Right lobe of liver (tissue), 6 donors: ENCODE results near the gene LUZP1. TPM values are rescaled to one million over a fixed set of nuclear protein-coding genes. Genes with fewer than 3 reads are reported as not detected.
"Not testable (repeated sequence)": the region's sequence is repeated elsewhere in the genome, so short reads cannot be mapped to it uniquely, and the experiment has no call there.

Source experiments
- ATAC-seq, 4 donors: fragments of 200-7000 bp; cut with Tn5 transposase; one replicate each; pipeline ENCODE4 v1.9.1; 2020; ENCODE audit warnings: mild to moderate bottlenecking in 4 of 4, moderate library complexity in 4 of 4
- DNase-seq, 3 donors: peaks; one replicate each; pipeline ENCODE4 v3.0.0-alpha.2; 2020
- H3K27ac ChIP-seq, 3 donors: fragments of 200-600 bp; one replicate each; pipeline ENCODE4 v1.8.0; 2022
- H3K27me3 ChIP-seq, 2 donors: fragments of 200-600 bp; one replicate each; pipeline ENCODE4 v1.8.0; 2022
- H3K36me3 ChIP-seq, 4 donors: fragments of 200-600 bp; sonication (generic) in 1 of 4; one replicate each; pipeline versions ENCODE4 v1.5.1 to v1.8.0; 2017 to 2022; ENCODE audit warnings: control low read depth in 1 of 4
- H3K4me1 ChIP-seq, 4 donors: fragments of 200-600 bp; sonication (generic) in 1 of 4; one replicate each; pipeline versions ENCODE4 v1.5.1 to v1.8.0; 2017 to 2022; ENCODE audit warnings: control low read depth in 1 of 4
- H3K4me3 ChIP-seq, 3 donors: fragments of 200-600 bp; one replicate each; pipeline ENCODE4 v1.8.0; 2022
- H3K9me3 ChIP-seq, 4 donors: fragments of 200-600 bp; sonication (generic) in 1 of 4; one replicate each; pipeline versions ENCODE4 v1.5.1 to v1.8.0; 2017 to 2022; ENCODE audit warnings: control low read depth in 1 of 4
- CTCF ChIP-seq, 4 donors: fragments of 200-600 bp in 3 of 4; fragments of 450-650 bp in 1 of 4; IDR thresholded peaks; one replicate each; pipeline versions ENCODE4 v1.5.1 to v1.8.0; 2016 to 2022; ENCODE audit warnings: antibody characterized with exemption in 4 of 4, mild to moderate bottlenecking in 2 of 4
- POLR2A ChIP-seq: fragments of 450-650 bp; IDR thresholded peaks from one replicate; pipeline ENCODE4 v1.6.1; 2017; ENCODE audit warnings: antibody characterized with exemption, mild to moderate bottlenecking
- WGBS: methylation state at CpG from one replicate; pipeline ENCODE4 v1.1.6; 2018; ENCODE audit warnings: low coverage, low lambda C conversion rate; ENCODE audit not compliant: insufficient coverage; ENCODE audit errors: missing lambda C conversion rate; 5-methylcytosine and 5-hydroxymethylcytosine counted together
- intact Hi-C, 2 donors: fragments of 100-400 bp; cut with DNase I; formaldehyde crosslinking; loops; one replicate each; pipeline versions ENCODE4 v1.11.2 to v1.14.1; 2022
- total RNA-seq, 6 experiments: library from RNA; depleted of rRNA in 2 of 6; stranded (reverse); fragments of >200 nt in 2 of 6; fragmentation: NEBNext Ultra II Directional in 3 of 6; extraction: Animal tissue kit (Norgen Biotek cat#: 25700) in 3 of 6; gene quantifications; one replicate each; pipeline versions ENCODE4 v1.1.0 to v1.2.4, GENCODE V29; 2016 to 2023
- donor health status: DM: no; HTN: yes; CAD: no.
- donor health status: DM: no; HTN: no; CAD: no.
- donor health status: DM: no; HTN: no; CAD: no.
- donor health status: DM: no; HTN: yes; CAD: no.
- donor health status: DM: no; HTN: yes; CAD: no.

The LUZP1 gene
- total RNA-seq, 6 experiments from 2014 or later, result 4.1 to 8.0 (median 6.1) TPM

DNA sequence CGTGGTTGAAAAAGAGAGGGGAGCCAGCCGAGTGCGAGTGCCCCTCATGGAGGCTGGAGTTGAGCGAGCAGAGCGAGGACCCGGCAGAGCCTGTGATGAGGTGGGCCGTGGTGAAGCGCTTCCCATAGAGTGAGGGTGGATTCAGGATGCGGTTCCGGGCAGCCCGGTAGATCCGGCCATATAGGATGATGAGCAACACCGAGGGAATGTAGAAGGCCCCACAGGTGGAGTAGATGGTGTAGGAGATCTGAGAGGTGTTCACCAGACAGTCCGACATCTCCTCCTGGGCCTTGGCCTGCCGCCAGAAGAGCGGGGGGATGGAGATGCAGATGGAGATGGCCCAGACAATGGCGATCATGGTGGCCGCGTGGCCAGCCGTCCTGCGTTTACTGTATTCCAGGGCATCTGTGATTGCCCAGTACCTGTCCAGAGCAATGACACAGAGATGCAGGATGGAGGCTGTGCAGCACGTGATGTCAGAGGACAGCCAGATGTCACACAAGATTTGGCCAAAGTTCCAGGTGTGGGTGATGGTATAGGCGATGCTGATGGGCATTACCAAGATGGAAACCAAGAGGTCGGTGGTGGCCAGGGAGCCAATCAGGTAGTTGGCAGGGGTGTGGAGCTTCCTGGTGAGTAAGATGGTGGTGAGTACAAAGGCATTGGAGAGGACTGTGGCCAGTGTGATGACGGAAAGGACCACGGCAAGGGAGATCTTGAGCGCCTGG lies 24.9 kb upstream of the LUZP1 start:
- intact Hi-C loops, result no loop called here
- DNase-seq, result no peak

DNA sequence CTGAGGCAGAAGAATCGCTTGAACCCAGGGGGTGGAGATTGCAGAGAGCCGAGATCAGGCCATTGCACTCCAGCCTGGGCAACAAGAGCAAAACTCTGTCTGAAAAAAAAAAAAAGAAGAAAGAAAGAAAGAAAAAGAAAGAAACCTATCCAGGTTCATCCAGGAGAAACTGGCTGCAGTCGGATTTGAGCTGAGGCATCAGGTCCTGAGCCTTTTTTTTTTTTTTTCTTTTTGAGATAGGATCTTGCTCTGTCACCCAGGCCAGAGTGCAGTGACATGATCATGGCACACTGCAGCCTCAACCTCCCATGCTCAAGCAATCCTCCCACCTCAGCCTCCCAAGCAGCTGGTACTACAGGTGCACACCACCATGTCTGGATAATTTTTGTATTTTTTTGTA lies 22.5 kb upstream of the LUZP1 start:
- 83% methylated on average over 2 of the region's 3 CpGs for WGBS
- H3K9me3 ChIP-seq, result no peaks in the 10 kb centered on the region
- H3K4me1 ChIP-seq, result peaks cover 0 to 6% (median 0%) of the 10 kb centered on the region in 4 donors
- no peaks in the 10 kb centered on the region for H3K27me3 ChIP-seq
- H3K4me3 ChIP-seq, result no peak overlapping the region
- TF ChIP-seq CTCF (IDR thresholded peaks at IDR 0.05) (no peak), POLR2A (no peak)
- intact Hi-C loops, result no loop called here
- H3K36me3 ChIP-seq, result no peaks in the 10 kb centered on the region
- no peak overlapping the region for H3K27ac ChIP-seq
- DNase-seq (no peak), ATAC-seq (no peak)

More for the DNA sequence above, 24.9 kb upstream of the LUZP1 start:
- no peaks in the 10 kb centered on the region for H3K36me3 ChIP-seq
- WGBS, result 74% methylated on average over 5 of the region's 27 CpGs
- H3K27me3 ChIP-seq, result no peaks in the 10 kb centered on the region
- H3K4me3 ChIP-seq, result no peak overlapping the region
- H3K27ac ChIP-seq, result no peak overlapping the region
- TF ChIP-seq CTCF (IDR thresholded peaks at IDR 0.05), result no peak
- TF ChIP-seq POLR2A, result no peak
- no peaks in the 10 kb centered on the region for H3K9me3 ChIP-seq
- peaks cover 0 to under 1% (median 0%) of the 10 kb centered on the region in 4 donors for H3K4me1 ChIP-seq
- no peak for ATAC-seq

DNA sequence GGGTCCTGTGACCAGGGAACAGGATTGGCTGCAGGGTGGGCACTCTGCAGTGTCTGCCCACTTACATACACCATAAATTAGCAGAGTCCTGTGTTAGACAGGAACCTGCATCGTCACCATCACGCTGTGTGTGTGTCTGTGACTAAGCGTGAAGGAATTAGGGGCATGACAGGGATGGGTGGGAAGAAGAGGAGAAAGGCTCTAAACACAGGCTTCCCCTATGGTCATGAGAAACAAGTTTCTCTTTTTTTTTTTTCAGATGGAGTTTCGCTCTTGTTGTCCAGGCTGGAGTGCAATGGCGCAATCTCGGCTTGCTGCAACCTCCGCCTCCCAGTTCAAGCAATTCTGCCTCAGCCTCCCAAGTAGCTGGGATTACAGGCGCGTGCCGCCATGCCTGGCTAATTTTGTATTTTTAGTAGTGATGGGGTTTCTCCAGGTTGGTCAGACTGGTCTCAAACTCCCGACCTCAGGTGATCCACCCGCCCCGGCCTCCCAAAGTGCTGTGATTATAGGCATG lies 20.3 kb upstream of the LUZP1 start:
- not testable (repeated sequence) for H3K27ac ChIP-seq, H3K4me3 ChIP-seq, H3K4me1 ChIP-seq, H3K27me3 ChIP-seq, H3K36me3 ChIP-seq, ATAC-seq, DNase-seq, H3K9me3 ChIP-seq
- intact Hi-C loops, result loop anchor here (5.0 to 10.0 kb wide), 3 partner anchors 92 to 214 kb away; partner anchors contain the start of gene LACTBL1 (in 1 of the 2)
- 93% methylated on average over 6 of the region's 13 CpGs for WGBS

- Histone ChIP-seq H3K4me1 (peaks cover 0 to 6% (median 0%) of the 10 kb centered on the region in 4 donors), H3K9me3 (no peaks in the 10 kb centered on the region), H3K4me3 (no peak overlapping the region), H3K27me3 (no peaks in the 10 kb centered on the region), H3K36me3 (no peaks in the 10 kb centered on the region), H3K27ac (no peak overlapping the region)
- no peak for TF ChIP-seq CTCF (IDR thresholded peaks at IDR 0.05)
- no peak for TF ChIP-seq POLR2A
- WGBS, result 60% methylated on average over 2 of the region's 6 CpGs
- DNase-seq (no peak), ATAC-seq (peak in 1 of 4 donors; percentile 22)
- intact Hi-C loops, result loop anchor here (5.0 to 10.0 kb wide), 3 partner anchors 91 to 214 kb away; partner anchors contain the start of gene LACTBL1 (in 1 of the 2)
Measured at GRCh38 chr1:23188434-23188884, 19.8 kb upstream of the LUZP1 start.

- intact Hi-C loops, result loop anchor here (5.0 to 10.0 kb wide), 3 partner anchors 90 to 213 kb away; partner anchors contain the start of gene LACTBL1 (in 1 of the 2)
- Histone ChIP-seq H3K4me3 (no peak overlapping the region), H3K27ac (no peak overlapping the region), H3K36me3 (no peaks in the 10 kb centered on the region), H3K27me3 (no peaks in the 10 kb centered on the region), H3K4me1 (peaks cover 0 to 6% (median 0%) of the 10 kb centered on the region in 4 donors), H3K9me3 (no peaks in the 10 kb centered on the region)
- WGBS, result 40% methylated on average over 1 of the region's 5 CpGs
- ATAC-seq, result peak; percentile 84 to 90 (median 87)
- DNase-seq, result peak; percentile 34 to 74 (median 65)
- TF ChIP-seq POLR2A, result no peak
- no peak for TF ChIP-seq CTCF (IDR thresholded peaks at IDR 0.05)
Measured at GRCh38 chr1:23187637-23188036, 19.0 kb upstream of the LUZP1 start.
